HL-60 (cell line): Measurements from ENCODE around the gene FNDC3B.

ENCODE experiments used
- DNase-seq, 2 experiments: peaks; one replicate each; pipeline ENCODE4 v3.0.0-alpha.2; 2010 to 2020; ENCODE audit warnings: low read depth in 1 of 2, low spot score in 1 of 2
- H3K27ac ChIP-seq: fragments of 250-450 bp; sonication (Bioruptor Pico); replicated peaks from 2 replicates; pipeline ENCODE4 v1.5.1; 2020; ENCODE audit warnings: mild to moderate bottlenecking, moderate library complexity
- H3K27me3 ChIP-seq: fragments of 250-450 bp; sonication (Bioruptor Pico); 2 replicates; pipeline ENCODE4 v1.5.1; 2021; ENCODE audit warnings: mild to moderate bottlenecking, moderate library complexity; ENCODE audit not compliant: insufficient read depth, poor library complexity, severe bottlenecking
- H3K4me3 ChIP-seq: replicated peaks from 2 replicates; pipeline ENCODE4 v1.5.1; 2011; ENCODE audit warnings: mild to moderate bottlenecking, control low read depth, low read length; ENCODE audit not compliant: insufficient read depth
- CTCF ChIP-seq: IDR thresholded peaks from one replicate; pipeline ENCODE4 v1.5.1; 2011; ENCODE audit warnings: low read length, control low read depth, inconsistent platforms; ENCODE audit not compliant: insufficient read depth
- GABPA ChIP-seq: IDR thresholded peaks from 2 replicates; pipeline ENCODE4 v1.6.1; 2012; ENCODE audit warnings: low read depth
- POLR2AphosphoS5 ChIP-seq: IDR thresholded peaks from 2 replicates; pipeline ENCODE4 v1.6.1; 2012; ENCODE audit warnings: low read depth
- SPI1 ChIP-seq: IDR thresholded peaks from 2 replicates; pipeline ENCODE4 v1.6.1; 2012; ENCODE audit warnings: low read depth, mild to moderate bottlenecking, borderline replicate concordance
- TF ChIP-seq, protein P1 (sequence below): IDR thresholded peaks from 2 replicates; pipeline ENCODE4 v1.6.1; 2012; ENCODE audit warnings: low read depth; ENCODE audit not compliant: insufficient replicate concordance

The FNDC3B gene

GRCh38 chr3:172258624-172259023, 219.2 kb downstream of the FNDC3B start:
- no peak for DNase-seq
- Histone ChIP-seq H3K27me3 (no peaks in the 10 kb centered on the region), H3K4me3 (no peak overlapping the region), H3K27ac (no peak overlapping the region)
- TF ChIP-seq, protein P1, sequence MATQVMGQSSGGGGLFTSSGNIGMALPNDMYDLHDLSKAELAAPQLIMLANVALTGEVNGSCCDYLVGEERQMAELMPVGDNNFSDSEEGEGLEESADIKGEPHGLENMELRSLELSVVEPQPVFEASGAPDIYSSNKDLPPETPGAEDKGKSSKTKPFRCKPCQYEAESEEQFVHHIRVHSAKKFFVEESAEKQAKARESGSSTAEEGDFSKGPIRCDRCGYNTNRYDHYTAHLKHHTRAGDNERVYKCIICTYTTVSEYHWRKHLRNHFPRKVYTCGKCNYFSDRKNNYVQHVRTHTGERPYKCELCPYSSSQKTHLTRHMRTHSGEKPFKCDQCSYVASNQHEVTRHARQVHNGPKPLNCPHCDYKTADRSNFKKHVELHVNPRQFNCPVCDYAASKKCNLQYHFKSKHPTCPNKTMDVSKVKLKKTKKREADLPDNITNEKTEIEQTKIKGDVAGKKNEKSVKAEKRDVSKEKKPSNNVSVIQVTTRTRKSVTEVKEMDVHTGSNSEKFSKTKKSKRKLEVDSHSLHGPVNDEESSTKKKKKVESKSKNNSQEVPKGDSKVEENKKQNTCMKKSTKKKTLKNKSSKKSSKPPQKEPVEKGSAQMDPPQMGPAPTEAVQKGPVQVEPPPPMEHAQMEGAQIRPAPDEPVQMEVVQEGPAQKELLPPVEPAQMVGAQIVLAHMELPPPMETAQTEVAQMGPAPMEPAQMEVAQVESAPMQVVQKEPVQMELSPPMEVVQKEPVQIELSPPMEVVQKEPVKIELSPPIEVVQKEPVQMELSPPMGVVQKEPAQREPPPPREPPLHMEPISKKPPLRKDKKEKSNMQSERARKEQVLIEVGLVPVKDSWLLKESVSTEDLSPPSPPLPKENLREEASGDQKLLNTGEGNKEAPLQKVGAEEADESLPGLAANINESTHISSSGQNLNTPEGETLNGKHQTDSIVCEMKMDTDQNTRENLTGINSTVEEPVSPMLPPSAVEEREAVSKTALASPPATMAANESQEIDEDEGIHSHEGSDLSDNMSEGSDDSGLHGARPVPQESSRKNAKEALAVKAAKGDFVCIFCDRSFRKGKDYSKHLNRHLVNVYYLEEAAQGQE = no peak
- no peak for TF ChIP-seq GABPA
- TF ChIP-seq POLR2AphosphoS5 = no peak
- no peak for TF ChIP-seq CTCF
- TF ChIP-seq SPI1 = no peak

- Histone ChIP-seq H3K27me3 (no peaks in the 10 kb centered on the region), H3K27ac (no peak overlapping the region), H3K4me3 (no peak overlapping the region)
- no peak for DNase-seq
- no peak for TF ChIP-seq POLR2AphosphoS5
- no peak for TF ChIP-seq GABPA
Measured at GRCh38 chr3:172259111-172259541, 219.7 kb downstream of the FNDC3B start.

- Histone ChIP-seq H3K4me3 (no peak overlapping the region), H3K27me3 (no peaks in the 10 kb centered on the region), H3K27ac (no peak overlapping the region)
- no peak for DNase-seq
- no peak for TF ChIP-seq POLR2AphosphoS5
- no peak for TF ChIP-seq GABPA
- no peak for TF ChIP-seq SPI1
- no peak for TF ChIP-seq CTCF
- TF ChIP-seq, protein P1 = no peak
Measured at GRCh38 chr3:172259726-172260248, 220.4 kb downstream of the FNDC3B start.

GRCh38 chr3:172260381-172260780, 221.0 kb downstream of the FNDC3B start:
- no peak for TF ChIP-seq POLR2AphosphoS5
- no peak for TF ChIP-seq CTCF
- no peak for TF ChIP-seq GABPA
- TF ChIP-seq, protein P1 = no peak
- no peak for TF ChIP-seq SPI1
- DNase-seq = no peak
- Histone ChIP-seq H3K4me3 (no peak overlapping the region), H3K27ac (no peak overlapping the region), H3K27me3 (no peaks in the 10 kb centered on the region)
